GM18502 (cell line): ENCODE results near the gene KCNQ1OT1.

Experiments used
- ATAC-seq: cut with Tn5 transposase; IDR thresholded peaks from one replicate; pipeline ENCODE4 v1.9.1; 2021; ENCODE audit warnings: mild to moderate bottlenecking; ENCODE audit not compliant: unreplicated experiment, poor library complexity

Gene KCNQ1OT1

DNA sequence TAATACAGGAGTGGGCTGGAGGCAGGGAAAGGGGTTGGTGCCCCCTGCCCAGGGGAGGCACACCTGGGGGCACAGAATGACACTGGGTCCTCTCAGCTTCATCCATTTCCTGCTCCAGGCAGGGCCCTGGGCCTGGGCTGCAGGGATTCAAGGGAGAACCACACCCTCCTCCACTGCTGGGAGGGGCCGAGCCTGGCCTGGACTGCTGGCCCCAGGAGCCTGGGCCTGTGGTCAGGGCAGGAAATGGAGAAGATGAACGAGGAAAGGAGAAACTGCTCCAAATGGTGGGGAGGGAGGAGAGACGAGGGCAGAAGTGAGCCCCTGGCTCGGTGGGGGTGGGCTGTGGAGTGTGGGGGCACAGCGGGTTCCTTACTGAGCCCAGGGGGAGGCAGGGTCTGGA, 38.1 kb upstream of the KCNQ1OT1 start:
- ATAC-seq: no peak

- ATAC-seq: no peak
These were observed 37.4 kb upstream of the KCNQ1OT1 start for GRCh38 chr11:2737226-2737590.

GRCh38 chr11:2736577-2737225, 36.9 kb upstream of the KCNQ1OT1 start:
- ATAC-seq: no peak

GRCh38 chr11:2735053-2735589, 35.3 kb upstream of the KCNQ1OT1 start:
- ATAC-seq: no peak

DNA sequence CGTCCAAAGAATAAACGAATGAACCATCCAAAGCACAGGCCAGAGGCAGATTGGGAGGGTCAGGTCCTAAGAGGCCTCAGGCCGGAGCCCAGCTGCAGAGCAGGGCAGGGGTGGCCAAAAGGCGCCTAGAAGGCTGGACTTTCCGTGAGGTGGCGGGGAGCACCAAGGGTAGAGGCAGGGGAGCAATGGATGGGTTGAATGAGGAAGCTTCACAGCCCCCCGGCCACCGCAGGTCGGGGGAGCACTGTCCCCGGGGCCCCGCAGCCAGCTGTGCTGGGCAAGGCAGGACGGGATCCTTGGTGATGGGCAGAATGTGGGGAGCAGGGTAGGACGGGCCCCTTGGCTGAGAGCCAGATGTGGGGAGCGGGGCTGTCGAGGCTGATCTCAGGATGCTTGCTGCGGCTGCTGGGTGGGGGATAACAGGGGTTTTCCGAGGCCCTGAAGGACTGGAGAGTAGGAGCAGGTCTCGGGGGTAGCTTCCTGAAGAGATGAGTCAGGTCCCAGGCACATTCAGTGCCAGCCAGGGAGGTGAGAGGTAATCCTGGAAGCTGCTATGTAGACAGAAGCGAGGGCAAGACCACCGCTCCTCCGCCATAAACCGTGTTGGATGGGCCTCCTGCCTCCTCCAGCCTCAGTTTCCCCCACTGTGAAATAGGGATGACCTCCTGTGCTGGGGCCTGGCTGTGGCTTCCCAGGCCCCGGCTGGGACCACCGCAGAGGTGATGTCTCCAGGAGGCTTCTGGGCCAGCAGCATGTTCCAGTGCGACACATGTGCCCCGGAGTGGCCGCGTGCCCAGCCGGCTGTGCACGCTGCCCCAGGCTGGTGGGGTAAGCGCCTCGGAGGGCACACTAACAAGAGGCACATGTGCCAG, 34.6 kb upstream of the KCNQ1OT1 start:
- no peak for ATAC-seq

DNA sequence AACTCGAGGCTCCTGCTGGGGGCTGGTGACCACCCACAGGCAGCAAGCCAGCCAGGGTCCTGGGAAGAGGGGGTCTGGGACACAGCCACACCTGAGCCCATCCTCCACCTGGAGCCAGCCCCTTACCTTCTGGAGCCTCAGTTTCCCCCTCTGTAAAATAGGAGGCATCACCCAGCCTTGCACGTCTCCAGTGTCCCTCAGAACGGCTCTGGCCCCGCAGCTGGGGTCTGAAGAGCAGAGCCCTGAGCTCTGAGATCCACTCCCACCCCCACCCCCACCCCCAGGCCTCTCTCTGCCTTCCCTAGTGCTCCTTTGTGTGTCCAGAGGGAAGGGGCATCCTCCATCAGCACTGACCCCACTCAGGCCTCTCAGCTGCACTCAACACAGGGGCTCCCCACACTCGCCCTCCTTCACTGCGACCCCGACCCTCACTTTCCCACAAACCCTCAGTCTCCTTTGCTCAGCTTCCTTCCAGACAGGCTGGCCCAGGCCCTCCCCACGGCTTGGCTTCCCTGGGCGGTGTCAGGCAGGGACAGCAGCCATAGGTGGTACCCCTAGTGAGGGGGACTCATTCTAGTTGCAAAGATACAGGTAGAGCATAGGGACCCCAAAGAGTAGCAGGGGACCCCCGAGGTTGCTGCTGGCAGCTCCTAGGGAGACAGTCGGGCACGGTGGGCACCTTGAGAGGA, 33.3 kb upstream of the KCNQ1OT1 start:
- ATAC-seq: no peak

DNA sequence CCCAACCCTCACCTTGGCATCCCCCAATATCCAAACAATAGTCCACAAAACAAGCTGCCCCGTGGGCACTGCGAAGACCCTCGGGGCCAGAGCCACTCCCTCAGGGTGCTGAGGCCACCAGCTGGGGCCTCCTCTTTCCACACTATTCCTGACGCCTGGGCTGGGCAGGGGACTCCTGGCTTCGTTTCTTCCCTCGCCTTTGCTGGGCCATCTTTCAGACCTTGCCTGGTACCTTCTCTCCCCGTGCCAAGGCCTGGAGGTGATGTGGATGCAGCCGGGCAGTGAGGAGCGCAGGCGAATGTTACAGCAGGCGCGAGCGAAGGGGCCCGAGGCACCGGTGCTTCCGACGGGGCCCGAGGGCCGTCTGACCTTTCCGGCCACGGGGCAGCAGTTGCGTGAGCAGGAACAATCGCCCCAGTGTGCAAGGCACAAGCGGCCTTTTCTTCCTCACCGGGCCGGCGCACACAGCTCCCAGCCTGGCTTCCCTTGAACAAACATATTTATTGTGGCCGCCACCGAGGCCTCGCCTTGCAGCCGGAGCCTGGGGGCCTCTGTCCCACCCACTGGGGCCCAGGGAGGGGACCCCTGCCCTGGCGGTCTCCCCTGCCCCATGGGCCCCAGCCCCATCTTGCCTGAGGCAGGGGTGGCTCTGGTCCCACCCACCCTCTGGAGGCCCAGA, 32.6 kb upstream of the KCNQ1OT1 start:
- no peak for ATAC-seq

DNA sequence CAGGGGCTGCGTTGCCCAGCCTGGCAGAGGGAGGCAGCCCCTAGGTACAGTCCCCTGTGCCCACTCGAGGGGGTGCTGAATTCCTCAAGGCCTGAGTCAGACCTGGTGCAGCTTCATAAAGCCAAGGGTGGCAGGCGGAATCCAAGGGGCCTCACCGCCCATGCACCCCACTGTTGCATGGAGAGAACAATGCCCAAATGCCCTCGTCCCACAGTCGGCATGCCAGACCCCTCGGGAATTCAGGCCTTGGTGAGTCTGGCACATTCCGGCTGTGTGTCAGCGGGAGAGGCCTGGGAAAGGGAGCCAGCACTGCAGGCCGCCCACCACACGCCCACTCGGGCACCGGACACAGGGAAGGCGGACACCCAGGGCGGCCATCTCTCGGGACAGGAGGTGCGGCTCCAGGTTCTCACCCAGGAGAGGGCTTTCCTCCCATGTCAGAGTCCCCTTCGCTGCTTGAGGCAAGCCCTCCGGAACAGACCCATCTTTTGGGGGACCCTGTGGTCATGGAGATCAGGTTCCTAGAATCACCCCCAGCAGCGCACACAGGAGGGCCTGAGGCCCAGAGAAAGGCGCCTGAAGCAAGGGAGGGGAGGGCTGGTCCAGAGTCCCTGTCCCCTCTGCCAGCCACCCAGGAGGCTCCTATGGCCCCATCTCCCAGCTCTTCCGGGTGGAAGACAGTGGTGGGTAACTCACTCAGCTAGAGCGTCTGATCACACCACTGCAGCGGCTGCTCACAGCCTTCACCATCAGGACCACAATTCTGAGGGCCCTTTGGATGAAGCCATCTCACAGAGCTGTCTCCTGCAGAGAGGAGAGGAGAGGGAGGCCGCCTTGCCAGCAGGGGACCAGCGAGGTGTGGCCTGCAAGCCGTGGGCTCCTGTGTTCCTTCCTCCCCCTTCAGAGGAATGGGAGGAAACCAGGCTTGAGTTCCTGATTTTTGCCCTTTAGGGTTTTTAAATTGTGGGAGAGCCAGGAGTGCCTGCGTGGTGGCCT, 31.6 kb upstream of the KCNQ1OT1 start:
- ATAC-seq: no peak

DNA sequence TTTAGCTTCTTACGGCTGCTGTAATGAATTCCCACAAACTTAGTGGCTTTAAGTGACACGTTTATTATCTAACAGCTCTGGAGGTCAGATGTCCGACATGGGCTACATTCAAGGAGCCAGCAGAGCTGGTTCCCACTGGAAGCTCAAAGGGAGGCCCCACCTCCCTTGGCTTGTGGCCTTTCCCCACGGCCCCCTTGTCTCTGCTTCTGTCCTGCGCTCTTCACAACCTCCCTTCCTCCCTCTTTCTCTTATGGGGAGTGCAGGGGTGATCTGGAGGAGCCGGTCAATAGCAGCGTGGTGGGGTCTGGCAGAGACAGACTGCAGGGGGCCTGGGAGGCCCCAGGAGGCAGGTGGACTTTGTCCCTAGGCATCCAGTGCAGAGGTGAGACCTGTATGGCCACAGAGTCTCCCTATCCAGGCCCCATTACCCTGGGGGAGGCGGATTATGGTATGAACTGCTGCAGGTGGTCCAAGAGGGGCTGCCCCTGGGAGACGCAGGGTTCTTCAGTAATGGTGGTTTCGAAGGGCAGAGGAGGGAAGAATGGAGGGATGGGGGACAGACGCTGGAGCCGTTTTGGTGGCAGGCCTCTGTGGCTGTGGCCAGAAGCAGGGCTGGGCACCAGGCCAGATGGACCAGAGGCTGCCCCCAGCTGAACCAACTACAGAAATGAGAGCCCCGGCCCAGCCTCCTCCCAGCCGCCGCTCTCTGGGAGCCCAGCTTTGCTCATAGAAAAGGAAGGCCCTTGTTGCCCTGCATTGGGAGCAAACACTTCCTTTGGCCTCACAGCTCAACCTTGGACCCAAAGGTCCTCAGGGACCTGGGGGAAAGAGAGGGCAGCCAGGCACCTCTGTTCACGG, 30.7 kb upstream of the KCNQ1OT1 start:
- ATAC-seq: no peak

DNA sequence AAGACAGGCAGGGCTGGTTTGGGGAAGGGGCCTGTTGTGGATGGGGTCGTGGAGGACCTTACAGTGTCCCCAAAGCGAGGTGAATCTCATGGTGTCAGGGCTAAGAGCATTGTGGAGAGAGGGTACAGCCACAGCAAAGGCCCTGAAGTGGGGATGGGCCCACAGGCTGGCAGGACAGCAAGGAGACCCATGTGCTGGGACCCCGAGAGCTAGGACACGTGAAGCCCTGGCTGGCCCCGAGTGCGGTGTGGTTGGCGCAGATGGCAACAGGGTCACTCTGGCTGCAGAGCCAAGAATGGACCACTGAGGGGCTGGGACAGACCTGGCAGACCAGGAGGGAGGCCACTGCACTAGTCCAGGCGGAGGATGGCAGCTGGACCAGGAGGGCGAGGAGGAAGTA, 30.0 kb upstream of the KCNQ1OT1 start:
- ATAC-seq: no peak

GRCh38 chr11:2728663-2729332, 29.0 kb upstream of the KCNQ1OT1 start:
- no peak for ATAC-seq

DNA sequence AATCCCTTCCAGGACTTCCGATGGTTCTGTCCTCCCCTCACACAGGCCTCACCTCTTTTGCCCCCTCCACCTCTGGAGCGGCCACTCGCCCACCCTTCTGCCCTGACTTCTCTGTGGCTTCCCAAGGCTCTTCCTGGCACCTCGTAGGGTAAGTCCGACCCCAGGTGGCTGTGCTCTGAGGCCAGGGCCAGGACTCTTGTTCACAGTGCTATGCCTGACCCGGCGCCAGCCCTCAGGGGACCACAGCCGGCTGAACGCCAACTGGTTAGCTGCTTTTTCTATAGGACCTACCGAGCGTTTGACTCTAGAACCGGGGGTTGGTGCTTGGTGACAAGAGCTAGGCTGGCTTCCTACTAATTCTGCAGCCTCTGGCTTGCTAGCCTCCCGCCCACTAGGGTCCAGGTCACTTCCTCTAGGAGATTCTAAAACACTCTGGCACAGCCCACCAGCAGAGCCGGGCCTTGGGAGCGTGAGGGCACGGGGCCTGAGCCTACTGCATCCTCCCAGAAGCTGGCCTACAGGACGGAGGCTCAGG, 28.4 kb upstream of the KCNQ1OT1 start:
- no peak for ATAC-seq

DNA sequence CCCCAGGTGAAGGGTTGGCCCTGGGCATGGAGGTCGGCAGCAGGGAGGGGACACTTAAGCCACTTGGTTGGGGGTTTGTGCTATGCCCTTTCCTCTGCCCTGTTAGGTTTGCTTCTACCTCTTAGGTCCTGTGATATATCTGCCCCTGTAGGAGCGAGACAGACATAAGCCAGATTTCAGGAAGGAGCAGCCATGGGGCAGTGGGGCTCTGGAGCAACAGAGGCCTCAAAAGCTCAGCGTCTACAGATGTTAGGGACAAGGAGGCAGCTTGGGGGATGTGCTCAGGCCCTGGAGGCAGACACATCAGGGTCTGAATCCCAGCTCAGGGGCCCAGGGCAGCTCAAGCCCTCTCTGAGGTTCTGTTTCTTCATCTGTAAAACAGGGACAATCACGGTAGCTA, 27.2 kb upstream of the KCNQ1OT1 start:
- ATAC-seq: no peak

GRCh38 chr11:2725368-2726300, 25.8 kb upstream of the KCNQ1OT1 start:
- no peak for ATAC-seq

DNA sequence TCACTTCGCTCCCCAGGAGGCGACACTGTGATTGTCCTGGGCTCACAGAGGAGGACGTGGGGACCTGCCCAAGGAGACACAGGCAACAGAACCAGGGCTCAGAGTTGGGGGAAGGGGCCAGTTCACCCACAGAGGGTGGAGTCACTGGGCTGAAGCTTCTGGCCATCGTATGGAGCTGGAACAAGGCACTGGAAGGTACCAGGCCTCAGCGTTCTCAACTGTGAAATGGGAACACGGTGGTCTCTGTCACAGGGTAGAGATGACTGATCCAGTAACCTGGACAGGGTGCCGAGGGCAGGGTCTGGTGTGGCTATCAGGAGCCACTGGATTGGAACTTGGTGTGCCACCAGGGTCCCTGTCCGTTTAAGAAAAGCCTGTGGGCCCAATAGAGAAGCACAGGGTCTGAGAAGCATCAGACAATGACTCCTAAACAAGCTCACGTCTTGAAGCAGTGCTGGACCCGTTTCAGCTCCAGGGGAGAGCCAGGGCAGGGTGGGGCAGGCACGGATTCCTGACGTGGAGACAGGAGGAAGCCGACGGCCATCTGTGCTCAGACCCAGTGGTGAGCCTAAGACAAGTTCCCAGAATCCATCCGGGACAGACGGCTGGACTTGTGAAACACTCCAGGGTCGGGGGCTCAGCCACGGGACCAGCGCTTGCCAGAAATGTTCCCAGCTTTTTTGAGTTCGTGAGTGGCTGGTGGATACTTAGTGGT, 25.0 kb upstream of the KCNQ1OT1 start:
- ATAC-seq: no peak

DNA sequence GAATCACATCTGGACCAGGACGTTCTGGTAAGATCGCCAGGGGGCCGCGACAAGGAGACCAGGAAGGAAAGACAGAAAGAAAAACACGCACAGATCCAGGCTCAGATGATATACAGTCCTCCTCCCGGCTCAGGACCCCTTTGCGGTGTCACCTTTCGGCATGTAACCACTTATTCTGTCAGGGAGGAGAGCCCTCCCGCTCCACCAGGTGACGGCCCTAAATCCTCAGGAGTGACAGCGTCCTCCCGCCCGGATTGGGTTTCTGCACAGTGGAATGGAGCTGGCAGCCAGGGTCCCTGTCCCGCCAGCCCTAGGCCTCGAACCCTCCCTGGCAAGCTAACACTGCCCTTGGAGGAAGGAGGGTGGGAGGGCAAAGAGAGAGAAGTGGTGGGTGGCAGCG, 24.3 kb upstream of the KCNQ1OT1 start:
- no peak for ATAC-seq
